Gastroesophageal sphincter (tissue), 3 donors: Measurements from ENCODE around the gene METRNL.

Experiments
- EP300 ChIP-seq: sonication (generic); formaldehyde crosslinking; IDR thresholded peaks from one replicate; pipeline ENCODE4 v1.6.1; 2017; ENCODE audit warnings: antibody characterized with exemption, mild to moderate bottlenecking
- POLR2A ChIP-seq, 2 donors: fragments of 450-650 bp; IDR thresholded peaks; one replicate each; pipeline ENCODE4 v1.6.1; 2017; ENCODE audit warnings: antibody characterized with exemption in 2 of 2, mild to moderate bottlenecking in 2 of 2, moderate library complexity in 1 of 2
- TF ChIP-seq, protein P1 (sequence below), 4 experiments: fragments of 200-600 bp in 2 of 4; fragments of 450-650 bp in 2 of 4; sonication (generic) in 1 of 4; IDR thresholded peaks; one replicate each; pipeline ENCODE4 v1.5.1; 2017 to 2019; ENCODE audit warnings: antibody characterized with exemption in 4 of 4, mild to moderate bottlenecking in 2 of 4, moderate library complexity in 2 of 4

DNA sequence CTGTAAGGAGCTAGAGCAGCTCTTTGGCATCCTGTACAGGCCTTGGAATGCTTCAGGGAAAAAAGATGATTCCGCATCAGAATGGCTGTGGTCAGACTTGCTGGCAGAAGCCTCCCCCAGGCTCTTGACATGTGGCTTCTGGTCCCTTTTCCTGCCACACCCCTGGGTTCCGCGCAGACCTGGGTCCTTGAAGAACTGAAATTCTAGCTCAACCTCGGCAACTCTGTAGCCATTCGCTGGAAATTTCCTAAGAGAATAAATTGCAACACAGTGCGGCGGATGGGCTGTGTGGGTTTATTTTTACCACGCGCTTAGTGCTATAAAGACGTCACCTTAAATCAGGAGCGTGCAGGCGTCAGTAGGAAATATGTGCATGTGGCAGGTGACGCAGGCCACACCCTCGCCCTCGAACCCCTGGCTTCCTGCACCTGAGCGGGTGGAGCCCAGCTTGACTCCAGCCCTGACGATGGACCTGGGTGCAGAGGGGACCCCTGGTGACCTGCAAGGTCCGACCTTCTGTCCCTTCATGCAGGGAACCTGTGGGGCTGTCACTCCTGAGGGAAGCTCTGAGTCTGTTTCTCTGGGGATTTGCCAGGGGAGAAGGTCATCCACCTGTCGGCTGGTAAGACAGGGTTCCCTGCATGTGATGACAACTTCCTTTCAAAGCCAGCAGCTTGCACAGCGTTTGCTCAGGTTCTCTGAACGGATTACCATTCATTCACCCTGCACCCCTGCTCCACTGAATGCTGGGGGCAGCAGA is 46.3 kb downstream of the METRNL start:
- TF ChIP-seq POLR2A (IDR thresholded peaks at IDR 0.05) (no peak), EP300 (no peak)
- TF ChIP-seq, protein P1, sequence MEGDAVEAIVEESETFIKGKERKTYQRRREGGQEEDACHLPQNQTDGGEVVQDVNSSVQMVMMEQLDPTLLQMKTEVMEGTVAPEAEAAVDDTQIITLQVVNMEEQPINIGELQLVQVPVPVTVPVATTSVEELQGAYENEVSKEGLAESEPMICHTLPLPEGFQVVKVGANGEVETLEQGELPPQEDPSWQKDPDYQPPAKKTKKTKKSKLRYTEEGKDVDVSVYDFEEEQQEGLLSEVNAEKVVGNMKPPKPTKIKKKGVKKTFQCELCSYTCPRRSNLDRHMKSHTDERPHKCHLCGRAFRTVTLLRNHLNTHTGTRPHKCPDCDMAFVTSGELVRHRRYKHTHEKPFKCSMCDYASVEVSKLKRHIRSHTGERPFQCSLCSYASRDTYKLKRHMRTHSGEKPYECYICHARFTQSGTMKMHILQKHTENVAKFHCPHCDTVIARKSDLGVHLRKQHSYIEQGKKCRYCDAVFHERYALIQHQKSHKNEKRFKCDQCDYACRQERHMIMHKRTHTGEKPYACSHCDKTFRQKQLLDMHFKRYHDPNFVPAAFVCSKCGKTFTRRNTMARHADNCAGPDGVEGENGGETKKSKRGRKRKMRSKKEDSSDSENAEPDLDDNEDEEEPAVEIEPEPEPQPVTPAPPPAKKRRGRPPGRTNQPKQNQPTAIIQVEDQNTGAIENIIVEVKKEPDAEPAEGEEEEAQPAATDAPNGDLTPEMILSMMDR (IDR thresholded peaks at IDR 0.05), result no peak
